GM12878 (cell line): ENCODE data around the gene RABL6. TPM values are rescaled to one million over a fixed set of nuclear protein-coding genes. Genes with fewer than 3 reads are reported as not detected.

Experiments used
- JUND ChIP-seq: IDR thresholded peaks from 2 replicates; pipeline ENCODE4 v1.6.1; 2012; ENCODE audit warnings: low read depth, mild to moderate bottlenecking, low read length, improper control_type of control experiment, moderate library complexity
- NFYA ChIP-seq: IDR thresholded peaks from 2 replicates; pipeline ENCODE4 v1.6.1; 2011; ENCODE audit warnings: low read depth, mild to moderate bottlenecking, low read length, improper control_type of control experiment, borderline replicate concordance
- ZNF207 ChIP-seq: fragments of 450-650 bp; IDR thresholded peaks from 2 replicates; pipeline ENCODE4 v1.6.1; 2014; ENCODE audit warnings: antibody characterized with exemption, mild to moderate bottlenecking, borderline replicate concordance
- polyA plus RNA-seq, 11 experiments: library from polyadenylated mRNA; depleted of rRNA in 4 of 11; unstranded in 6 of 11; stranded (reverse) in 5 of 11; fragments of >200 nt; fragmentation: Nextera tagmentation in 4 of 11; fragmentation: Illumina TruSeq in 1 of 11; extraction: Ambion mirVana in 4 of 11; extraction: Trizol in 1 of 11; gene quantifications; 1 replicate in 1 of 11; 2 replicates in 10 of 11; pipeline versions ENCODE4 v1.2.1 to v1.2.3, GENCODE V29; 2011 to 2016; ENCODE audit warnings: inconsistent platforms in 2 of 11, missing spikeins in 2 of 11, low read depth in 1 of 11
- total RNA-seq, 4 experiments: library from RNA; depleted of rRNA in 3 of 4; stranded (reverse); fragments of >200 nt in 3 of 4; fragmentation: Illumina TruSeq in 1 of 4; extraction: Trizol in 1 of 4; gene quantifications; 2 replicates each; pipeline versions ENCODE4 v1.2.1 to v1.2.3, GENCODE V29; 2013 to 2021
- TF ChIP-seq, protein P1 (sequence below): fragments of 450-650 bp; IDR thresholded peaks from 2 replicates; pipeline ENCODE4 v1.6.1; 2017; ENCODE audit warnings: mild to moderate bottlenecking, moderate library complexity
- TF ChIP-seq, protein P2 (sequence below): fragments of 450-650 bp; formaldehyde crosslinking; IDR thresholded peaks from 2 replicates; pipeline ENCODE4 v1.5.0; 2022; ENCODE audit warnings: mild to moderate bottlenecking, missing genetic modification characterization

RABL6 gene
- total and polyA plus RNA-seq, 10 of the 15 experiments (the other 5 are each of a cell fraction or from before 2014, with no cell fraction given): 1.4 to 134 (median 42.7) TPM

DNA sequence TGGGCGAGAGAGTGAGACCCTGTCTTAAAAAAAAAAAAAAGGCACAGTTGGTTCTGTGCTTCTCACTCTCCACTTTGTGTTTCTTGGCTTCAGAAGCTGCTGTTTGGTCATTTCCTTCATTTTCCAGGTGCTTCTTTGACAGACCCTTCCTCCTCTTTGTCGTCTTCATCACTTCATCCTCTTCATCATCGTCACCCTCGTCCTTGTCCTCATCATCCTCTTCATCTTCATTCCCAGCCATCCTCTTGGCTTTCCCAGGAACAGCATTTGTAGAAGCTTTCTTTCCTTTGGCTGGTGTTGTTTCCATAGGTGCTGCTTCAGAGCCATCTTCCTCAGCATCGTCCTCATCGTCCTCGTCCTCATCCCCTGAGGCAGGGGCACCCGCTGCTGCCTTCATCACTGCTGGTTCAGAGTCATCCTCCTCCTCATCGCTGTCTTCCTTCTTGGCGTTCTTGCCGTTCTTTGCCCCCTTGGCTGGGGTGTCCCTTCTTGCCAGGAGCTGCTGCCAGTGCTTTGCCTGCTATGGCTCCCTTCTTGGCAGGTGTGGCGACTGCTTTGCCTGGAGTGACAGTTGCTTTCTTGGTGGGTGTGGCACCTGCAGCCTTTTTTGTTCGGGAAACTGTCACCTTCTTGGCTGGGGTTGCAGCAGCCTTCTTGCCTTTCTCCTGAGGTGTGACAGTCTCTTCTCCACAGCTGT, 7.1 kb downstream of the RABL6 start (continued):
- TF ChIP-seq, protein P1, sequence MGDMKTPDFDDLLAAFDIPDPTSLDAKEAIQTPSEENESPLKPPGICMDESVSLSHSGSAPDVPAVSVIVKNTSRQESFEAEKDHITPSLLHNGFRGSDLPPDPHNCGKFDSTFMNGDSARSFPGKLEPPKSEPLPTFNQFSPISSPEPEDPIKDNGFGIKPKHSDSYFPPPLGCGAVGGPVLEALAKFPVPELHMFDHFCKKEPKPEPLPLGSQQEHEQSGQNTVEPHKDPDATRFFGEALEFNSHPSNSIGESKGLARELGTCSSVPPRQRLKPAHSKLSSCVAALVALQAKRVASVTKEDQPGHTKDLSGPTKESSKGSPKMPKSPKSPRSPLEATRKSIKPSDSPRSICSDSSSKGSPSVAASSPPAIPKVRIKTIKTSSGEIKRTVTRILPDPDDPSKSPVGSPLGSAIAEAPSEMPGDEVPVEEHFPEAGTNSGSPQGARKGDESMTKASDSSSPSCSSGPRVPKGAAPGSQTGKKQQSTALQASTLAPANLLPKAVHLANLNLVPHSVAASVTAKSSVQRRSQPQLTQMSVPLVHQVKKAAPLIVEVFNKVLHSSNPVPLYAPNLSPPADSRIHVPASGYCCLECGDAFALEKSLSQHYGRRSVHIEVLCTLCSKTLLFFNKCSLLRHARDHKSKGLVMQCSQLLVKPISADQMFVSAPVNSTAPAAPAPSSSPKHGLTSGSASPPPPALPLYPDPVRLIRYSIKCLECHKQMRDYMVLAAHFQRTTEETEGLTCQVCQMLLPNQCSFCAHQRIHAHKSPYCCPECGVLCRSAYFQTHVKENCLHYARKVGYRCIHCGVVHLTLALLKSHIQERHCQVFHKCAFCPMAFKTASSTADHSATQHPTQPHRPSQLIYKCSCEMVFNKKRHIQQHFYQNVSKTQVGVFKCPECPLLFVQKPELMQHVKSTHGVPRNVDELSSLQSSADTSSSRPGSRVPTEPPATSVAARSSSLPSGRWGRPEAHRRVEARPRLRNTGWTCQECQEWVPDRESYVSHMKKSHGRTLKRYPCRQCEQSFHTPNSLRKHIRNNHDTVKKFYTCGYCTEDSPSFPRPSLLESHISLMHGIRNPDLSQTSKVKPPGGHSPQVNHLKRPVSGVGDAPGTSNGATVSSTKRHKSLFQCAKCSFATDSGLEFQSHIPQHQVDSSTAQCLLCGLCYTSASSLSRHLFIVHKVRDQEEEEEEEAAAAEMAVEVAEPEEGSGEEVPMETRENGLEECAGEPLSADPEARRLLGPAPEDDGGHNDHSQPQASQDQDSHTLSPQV: no peak
- no peak for TF ChIP-seq ZNF207
- no peak for TF ChIP-seq NFYA
- TF ChIP-seq, protein P2, sequence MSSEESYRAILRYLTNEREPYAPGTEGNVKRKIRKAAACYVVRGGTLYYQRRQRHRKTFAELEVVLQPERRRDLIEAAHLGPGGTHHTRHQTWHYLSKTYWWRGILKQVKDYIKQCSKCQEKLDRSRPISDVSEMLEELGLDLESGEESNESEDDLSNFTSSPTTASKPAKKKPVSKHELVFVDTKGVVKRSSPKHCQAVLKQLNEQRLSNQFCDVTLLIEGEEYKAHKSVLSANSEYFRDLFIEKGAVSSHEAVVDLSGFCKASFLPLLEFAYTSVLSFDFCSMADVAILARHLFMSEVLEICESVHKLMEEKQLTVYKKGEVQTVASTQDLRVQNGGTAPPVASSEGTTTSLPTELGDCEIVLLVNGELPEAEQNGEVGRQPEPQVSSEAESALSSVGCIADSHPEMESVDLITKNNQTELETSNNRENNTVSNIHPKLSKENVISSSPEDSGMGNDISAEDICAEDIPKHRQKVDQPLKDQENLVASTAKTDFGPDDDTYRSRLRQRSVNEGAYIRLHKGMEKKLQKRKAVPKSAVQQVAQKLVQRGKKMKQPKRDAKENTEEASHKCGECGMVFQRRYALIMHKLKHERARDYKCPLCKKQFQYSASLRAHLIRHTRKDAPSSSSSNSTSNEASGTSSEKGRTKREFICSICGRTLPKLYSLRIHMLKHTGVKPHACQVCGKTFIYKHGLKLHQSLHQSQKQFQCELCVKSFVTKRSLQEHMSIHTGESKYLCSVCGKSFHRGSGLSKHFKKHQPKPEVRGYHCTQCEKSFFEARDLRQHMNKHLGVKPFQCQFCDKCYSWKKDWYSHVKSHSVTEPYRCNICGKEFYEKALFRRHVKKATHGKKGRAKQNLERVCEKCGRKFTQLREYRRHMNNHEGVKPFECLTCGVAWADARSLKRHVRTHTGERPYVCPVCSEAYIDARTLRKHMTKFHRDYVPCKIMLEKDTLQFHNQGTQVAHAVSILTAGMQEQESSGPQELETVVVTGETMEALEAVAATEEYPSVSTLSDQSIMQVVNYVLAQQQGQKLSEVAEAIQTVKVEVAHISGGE (CRISPR knock-in tag): no peak
- no peak for TF ChIP-seq JUND
